OCI-LY7 (cell line): ENCODE results near the gene UNG. TPM values are rescaled to one million over a fixed set of nuclear protein-coding genes. Genes with fewer than 3 reads are reported as not detected.

Experiments used
- BruUV-seq: library from RNA; stranded (reverse); fragments of 400-500 nt; replicated peaks from 2 replicates; lab custom pipeline; 2021; lab: Mats Ljungman, UMichigan
- CTCF ChIA-PET: fragments of 300-600 bp; sonication (Branson Sonifier 250); formaldehyde crosslinking; loops from one replicate; lab custom pipeline; 2022; ENCODE audit warnings: antibody characterized with exemption; ENCODE audit not compliant: unreplicated experiment; lab: Charles Lee
- POLR2A ChIA-PET: fragments of 300-600 bp; sonication (Branson Sonifier 250); formaldehyde crosslinking; loops from one replicate; lab custom pipeline; 2022; ENCODE audit warnings: antibody characterized with exemption; lab: Charles Lee
- DNase-seq: peaks from one replicate; pipeline ENCODE4 v3.0.0-alpha.2; 2015; ENCODE audit warnings: low spot score
- H2AFZ ChIP-seq: fragments of 200-600 bp; sonication (generic), shearing (Covaris generic); 2 replicates; pipeline ENCODE4 v1.6.1; 2014; ENCODE audit warnings: mild to moderate bottlenecking, antibody characterized with exemption, low read length, moderate library complexity
- H3K27ac ChIP-seq: fragments of 200-600 bp; sonication (generic); 2 replicates; pipeline ENCODE4 v1.5.1; 2014; ENCODE audit warnings: mixed run types, low read depth, mild to moderate bottlenecking, moderate library complexity, low read length, inconsistent platforms; ENCODE audit not compliant: poor library complexity, severe bottlenecking
- H3K36me3 ChIP-seq: fragments of 200-600 bp; sonication (generic); 2 replicates; pipeline ENCODE4 v1.6.1; 2014; ENCODE audit warnings: mild to moderate bottlenecking, antibody characterized with exemption, low read length, moderate library complexity, mixed read lengths; ENCODE audit not compliant: insufficient read depth
- H3K4me1 ChIP-seq: fragments of 200-600 bp; sonication (generic); 2 replicates; pipeline ENCODE4 v1.5.1; 2014; ENCODE audit warnings: mild to moderate bottlenecking, low read length; ENCODE audit not compliant: insufficient read depth, poor library complexity, severe bottlenecking
- H3K4me2 ChIP-seq: fragments of 200-600 bp; sonication (generic); 2 replicates; pipeline ENCODE4 v1.6.1; 2014; ENCODE audit warnings: mild to moderate bottlenecking, low read length
- H3K4me3 ChIP-seq: fragments of 200-600 bp; sonication (generic); 2 replicates; pipeline ENCODE4 v1.5.1; 2014; ENCODE audit warnings: mild to moderate bottlenecking, low read depth, low read length; ENCODE audit not compliant: poor library complexity, severe bottlenecking
- H3K79me2 ChIP-seq: fragments of 200-600 bp; sonication (generic); 2 replicates; pipeline ENCODE4 v1.6.1; 2016; ENCODE audit warnings: low read depth, mild to moderate bottlenecking, low read length, moderate library complexity, mixed read lengths; ENCODE audit not compliant: insufficient read depth
- H3K9me2 ChIP-seq: fragments of 200-600 bp; sonication (generic); 2 replicates; pipeline ENCODE4 v1.6.1; 2016; ENCODE audit warnings: mild to moderate bottlenecking, low read length, mixed read lengths; ENCODE audit not compliant: insufficient read depth
- H3K9me3 ChIP-seq: fragments of 200-600 bp; sonication (generic); 2 replicates; pipeline ENCODE4 v1.6.1; 2014; ENCODE audit warnings: mild to moderate bottlenecking, mixed run types, low read length, mixed read lengths
- H4K20me1 ChIP-seq: fragments of 200-600 bp; sonication (generic); 2 replicates; pipeline ENCODE4 v1.6.1; 2014; ENCODE audit warnings: mild to moderate bottlenecking, antibody characterized with exemption, low read length, moderate library complexity, mixed read lengths; ENCODE audit not compliant: insufficient read depth
- EZH2phosphoT487 ChIP-seq: fragments of 200-600 bp; sonication (generic); IDR thresholded peaks from 2 replicates; pipeline ENCODE4 v1.6.1; 2018; ENCODE audit warnings: low read depth, borderline replicate concordance, mild to moderate bottlenecking, mixed run types, antibody characterized with exemption, low read length, moderate library complexity, mixed read lengths
- intact Hi-C: fragments of 100-400 bp; cut with micrococcal nuclease; formaldehyde crosslinking; loops from one replicate; pipeline ENCODE4 v1.10.0; 2022; ENCODE audit not compliant: unreplicated experiment
- total RNA-seq, 2 experiments: library from RNA; depleted of rRNA in 1 of 2; stranded (reverse); fragments of >200 nt in 1 of 2; shearing (Covaris generic) in 1 of 2; gene quantifications; 2 replicates each; pipeline ENCODE4 v1.2.3, GENCODE V29; 2014 to 2022
- TF ChIP-seq, protein P1 (sequence below): fragments of 200-600 bp; sonication (generic); conservative IDR thresholded peaks from 2 replicates; pipeline ENCODE4 v1.5.1; 2014; ENCODE audit warnings: mild to moderate bottlenecking, antibody characterized with exemption, low read length, moderate library complexity, mixed read lengths

The UNG gene
- total RNA-seq, 2 experiments from 2014 or later: 60.6 to 84.1 TPM

DNA sequence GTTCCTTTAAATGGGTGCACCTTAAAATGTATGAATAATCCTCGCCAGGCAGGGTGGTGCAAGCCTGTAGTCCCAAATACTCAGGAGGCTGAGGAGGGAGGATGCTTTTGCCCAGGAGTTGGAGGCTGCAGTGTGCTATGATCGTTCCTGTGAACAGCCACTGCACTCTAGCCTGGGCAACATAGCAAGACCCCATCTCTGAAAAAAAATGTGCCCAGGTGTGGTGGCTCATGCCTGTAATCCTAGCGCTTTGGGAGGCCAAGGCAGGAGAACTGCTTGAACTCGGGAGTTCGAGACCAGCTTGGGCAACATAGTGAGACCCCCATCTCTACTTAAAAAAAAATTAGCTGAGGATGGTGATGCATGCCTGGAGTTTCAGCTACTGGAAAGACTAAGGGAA is 58.6 kb downstream of the UNG start:
- Histone ChIP-seq H3K36me3 (no peaks in the 10 kb centered on the region), H3K4me3 (peak overlapping the region; percentile 77), H4K20me1 (no peaks in the 10 kb centered on the region), H3K79me2 (peaks cover 19% of the 10 kb centered on the region; the same call in 1 of the 2 replicates), H3K27ac (peak overlapping the region; percentile 84), H3K4me2 (peak overlapping the region; percentile 82), H3K9me3 (no peaks in the 10 kb centered on the region), H3K9me2 (no peaks in the 10 kb centered on the region), H3K4me1 (peaks cover 35% of the 10 kb centered on the region), H2AFZ (no peak overlapping the region)
- DNase-seq: no peak
- intact Hi-C loops: no loop called here
- POLR2A ChIA-PET: interaction anchor here (0.7 to 1.1 kb wide), 2 partner anchors 34 to 191 kb away, joined by 3 to 7 read pairs; no protein-coding TSS in a partner anchor
- TF ChIP-seq EZH2phosphoT487: no peak
- TF ChIP-seq, protein P1, sequence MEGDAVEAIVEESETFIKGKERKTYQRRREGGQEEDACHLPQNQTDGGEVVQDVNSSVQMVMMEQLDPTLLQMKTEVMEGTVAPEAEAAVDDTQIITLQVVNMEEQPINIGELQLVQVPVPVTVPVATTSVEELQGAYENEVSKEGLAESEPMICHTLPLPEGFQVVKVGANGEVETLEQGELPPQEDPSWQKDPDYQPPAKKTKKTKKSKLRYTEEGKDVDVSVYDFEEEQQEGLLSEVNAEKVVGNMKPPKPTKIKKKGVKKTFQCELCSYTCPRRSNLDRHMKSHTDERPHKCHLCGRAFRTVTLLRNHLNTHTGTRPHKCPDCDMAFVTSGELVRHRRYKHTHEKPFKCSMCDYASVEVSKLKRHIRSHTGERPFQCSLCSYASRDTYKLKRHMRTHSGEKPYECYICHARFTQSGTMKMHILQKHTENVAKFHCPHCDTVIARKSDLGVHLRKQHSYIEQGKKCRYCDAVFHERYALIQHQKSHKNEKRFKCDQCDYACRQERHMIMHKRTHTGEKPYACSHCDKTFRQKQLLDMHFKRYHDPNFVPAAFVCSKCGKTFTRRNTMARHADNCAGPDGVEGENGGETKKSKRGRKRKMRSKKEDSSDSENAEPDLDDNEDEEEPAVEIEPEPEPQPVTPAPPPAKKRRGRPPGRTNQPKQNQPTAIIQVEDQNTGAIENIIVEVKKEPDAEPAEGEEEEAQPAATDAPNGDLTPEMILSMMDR: no peak
- no TSS peak for BruUV-seq
- CTCF ChIA-PET: no interaction called here

DNA sequence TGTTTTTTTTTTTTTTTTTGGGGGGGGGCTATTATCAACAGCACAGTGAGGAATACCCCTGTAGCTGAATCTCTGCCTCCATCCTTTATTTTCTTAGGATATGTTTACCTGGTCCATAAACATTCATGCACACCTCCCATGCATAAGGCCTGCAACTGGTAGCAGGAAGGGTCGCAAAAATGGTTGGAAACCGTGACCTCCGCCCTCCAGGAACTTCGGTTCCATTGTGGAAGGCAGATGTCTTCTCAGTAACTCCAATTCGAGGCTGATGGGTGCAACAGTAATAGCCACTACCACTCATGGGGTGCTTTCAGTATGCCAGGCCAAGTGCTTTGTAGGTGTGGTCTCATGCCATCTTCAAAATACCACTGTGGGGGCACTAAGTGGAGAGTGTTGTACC is 59.2 kb downstream of the UNG start:
- ChIA-PET POLR2A (interaction anchor here (0.7 to 0.8 kb wide), 2 partner anchors 10 to 191 kb away, joined by 3 read pairs; no protein-coding TSS in a partner anchor), CTCF (no interaction called here)
- Histone ChIP-seq H3K9me3 (no peaks in the 10 kb centered on the region), H3K4me3 (no peak overlapping the region), H2AFZ (no peak overlapping the region), H3K4me2 (peak overlapping the region; percentile 82; the same call in 1 of the 2 replicates), H3K27ac (no peak overlapping the region), H3K36me3 (no peaks in the 10 kb centered on the region), H3K9me2 (no peaks in the 10 kb centered on the region), H3K79me2 (peaks cover 19% of the 10 kb centered on the region; the same call in 1 of the 2 replicates), H4K20me1 (no peaks in the 10 kb centered on the region), H3K4me1 (peaks cover 35% of the 10 kb centered on the region)
- no TSS peak for BruUV-seq
- intact Hi-C loops: no loop called here
- DNase-seq: no peak
- TF ChIP-seq, protein P1: no peak
- TF ChIP-seq EZH2phosphoT487: no peak

DNA sequence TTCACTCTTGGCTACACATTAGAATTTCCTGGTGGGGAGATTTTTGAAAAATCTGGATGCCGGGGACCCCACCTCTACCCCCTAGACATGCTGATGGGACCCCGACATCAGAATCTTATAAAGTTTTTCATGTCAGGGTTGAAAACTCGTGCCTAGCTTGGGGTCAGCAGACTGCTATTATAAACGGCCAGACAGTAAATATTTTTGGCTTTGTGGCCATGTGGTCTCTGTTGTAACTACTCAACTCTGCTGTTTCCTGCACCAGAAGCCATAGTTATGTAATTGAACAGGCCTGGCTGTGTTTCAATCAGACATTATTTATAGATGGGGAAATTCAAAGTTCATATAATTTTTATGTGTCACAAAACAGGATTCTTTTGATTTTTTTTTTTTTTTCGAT is 60.6 kb downstream of the UNG start:
- Histone ChIP-seq H3K27ac (peak overlapping the region; percentile 7), H2AFZ (peak overlapping the region; percentile 32; the same call in 1 of the 2 replicates), H3K9me2 (no peaks in the 10 kb centered on the region), H3K79me2 (peaks cover 19% of the 10 kb centered on the region; the same call in 1 of the 2 replicates), H3K9me3 (no peaks in the 10 kb centered on the region), H4K20me1 (no peaks in the 10 kb centered on the region), H3K4me2 (peak overlapping the region; percentile 54), H3K36me3 (no peaks in the 10 kb centered on the region), H3K4me1 (peaks cover 35% of the 10 kb centered on the region), H3K4me3 (peak overlapping the region; percentile 7)
- ChIA-PET CTCF (no interaction called here), POLR2A (no interaction called here)
- TF ChIP-seq, protein P1: no peak
- TF ChIP-seq EZH2phosphoT487: no peak
- no TSS peak for BruUV-seq
- DNase-seq: peak; percentile 16
- intact Hi-C loops: no loop called here
